Mesodermal cell (in vitro differentiated cells): ENCODE results near the gene RTL10.

Experiments
- H3K27ac ChIP-seq: 2 replicates; pipeline ENCODE4 v1.7.0; 2013; ENCODE audit warnings: mild to moderate bottlenecking, low read depth, low read length, moderate library complexity; ENCODE audit not compliant: severe bottlenecking
- H3K36me3 ChIP-seq: 2 replicates; pipeline ENCODE4 v1.7.1; 2013; ENCODE audit warnings: mild to moderate bottlenecking, low read length, moderate library complexity; ENCODE audit not compliant: control insufficient read depth, insufficient read depth
- H3K4me1 ChIP-seq: one replicate; pipeline ENCODE4 v1.7.1; 2013; ENCODE audit warnings: mild to moderate bottlenecking, low read length; ENCODE audit not compliant: insufficient read depth, control insufficient read depth, poor library complexity, severe bottlenecking
- H3K4me3 ChIP-seq: 2 replicates; pipeline ENCODE4 v1.7.0; 2013; ENCODE audit warnings: low read length, control low read depth, mild to moderate bottlenecking; ENCODE audit not compliant: insufficient read depth, poor library complexity, severe bottlenecking; ENCODE audit errors: extremely low read depth
- H3K9me3 ChIP-seq: 2 replicates; pipeline ENCODE4 v1.7.1; 2013; ENCODE audit warnings: mild to moderate bottlenecking, low read length, moderate library complexity; ENCODE audit not compliant: control insufficient read depth
- WGBS, 2 experiments: methylation state at CpG; one replicate each; pipeline ENCODE4 v1.1.5; 2013; ENCODE audit warnings: missing lambda C conversion rate in 2 of 2; ENCODE audit not compliant: insufficient coverage in 2 of 2; 5-methylcytosine and 5-hydroxymethylcytosine counted together

Gene RTL10

DNA sequence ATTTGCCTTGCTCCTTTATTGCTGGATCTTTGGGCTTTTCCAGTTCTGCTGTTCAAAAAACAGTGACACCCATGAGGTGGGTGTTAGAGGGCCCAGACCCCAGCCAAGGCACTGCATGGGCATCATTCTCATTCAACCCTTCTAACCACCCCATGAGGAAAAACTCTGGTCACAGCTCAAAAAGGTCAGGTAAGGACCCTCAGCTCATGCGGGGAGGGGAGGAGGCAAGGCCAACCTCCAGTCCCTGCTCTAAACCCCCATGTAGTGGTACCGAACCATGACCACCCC, 7.4 kb downstream of the RTL10 start:
- H3K36me3 ChIP-seq, result peaks cover 53% of the 10 kb centered on the region
- WGBS, 2 experiments, result 83 to 100% methylated on average over 1 of the region's 2 CpGs
- no peak overlapping the region for H3K27ac ChIP-seq
- peaks cover 34% of the 10 kb centered on the region for H3K4me1 ChIP-seq
- no peaks in the 10 kb centered on the region for H3K9me3 ChIP-seq
- no peak overlapping the region for H3K4me3 ChIP-seq

DNA sequence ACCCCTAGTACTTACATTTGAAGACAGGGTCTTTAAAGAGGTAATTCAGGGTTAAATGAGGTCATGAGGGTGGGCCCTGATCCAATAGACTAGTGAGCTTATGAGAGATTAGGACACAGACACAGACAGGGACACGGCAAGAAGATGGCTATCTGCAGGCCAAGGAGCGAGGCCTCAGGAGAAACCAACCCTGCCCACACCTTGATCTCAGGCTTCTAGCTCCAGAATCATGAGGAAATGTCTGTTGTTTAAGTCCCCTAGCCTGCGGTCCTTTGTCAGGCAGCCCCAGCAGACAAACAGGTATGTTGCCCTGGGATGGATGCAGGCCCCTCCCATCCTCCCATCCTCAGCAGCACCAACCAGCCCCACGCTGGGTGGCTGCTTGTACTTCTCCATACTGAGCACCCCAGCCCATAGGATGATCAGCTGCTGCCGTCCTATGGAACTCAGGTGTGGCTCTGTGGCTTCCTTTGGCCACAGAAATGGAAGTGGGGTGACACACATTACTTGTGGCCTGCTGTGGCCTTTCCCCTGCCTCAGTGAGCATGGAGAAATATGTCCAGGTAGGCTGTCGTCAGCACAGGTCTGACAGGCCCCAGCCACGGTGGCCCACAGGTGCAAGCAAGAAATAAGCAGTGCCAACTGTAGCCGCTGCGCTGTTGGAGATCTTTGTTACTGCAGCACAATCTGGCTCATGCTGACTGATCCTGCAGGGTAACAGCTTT, 7.9 kb downstream of the RTL10 start:
- H3K27ac ChIP-seq, result no peak overlapping the region
- WGBS, 2 experiments, result 95 to 98% methylated on average over 7 to 8 of the region's 9 CpGs
- peaks cover 29% of the 10 kb centered on the region for H3K4me1 ChIP-seq
- no peak overlapping the region for H3K4me3 ChIP-seq
- H3K36me3 ChIP-seq, result peaks cover 48% of the 10 kb centered on the region
- H3K9me3 ChIP-seq, result no peaks in the 10 kb centered on the region

DNA sequence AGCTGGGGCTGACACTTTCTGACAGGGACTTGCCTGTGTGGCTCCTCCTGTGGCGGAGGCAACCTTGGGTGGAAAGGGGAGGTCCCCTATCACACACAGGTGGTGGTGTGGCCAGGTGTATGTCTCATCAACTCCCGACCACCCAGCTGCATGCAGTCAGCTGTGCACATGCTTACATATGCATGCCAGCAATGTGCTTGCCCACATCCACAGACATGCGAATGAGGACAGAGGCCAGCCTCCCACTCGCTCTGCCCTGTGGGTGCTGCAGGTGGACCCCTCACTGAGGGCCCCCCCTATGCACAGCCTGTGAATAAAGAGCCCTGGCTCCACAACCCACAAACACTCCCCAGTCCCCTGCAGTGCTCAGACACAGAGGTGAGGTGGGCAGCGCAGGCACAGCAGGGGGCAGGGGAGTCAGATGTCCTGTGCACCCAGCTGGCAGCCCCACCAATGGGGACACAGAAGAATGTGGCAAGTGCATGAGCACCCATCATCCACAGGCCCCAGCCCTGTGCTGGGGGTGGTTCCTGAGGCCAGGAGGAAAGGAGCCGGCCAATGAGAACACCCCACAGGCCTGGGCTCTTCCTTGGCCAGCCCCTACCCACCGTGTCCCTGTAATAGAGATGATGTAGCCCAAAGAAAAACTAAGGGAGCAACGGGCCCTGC, 9.5 kb downstream of the RTL10 start:
- H3K27ac ChIP-seq, result no peak overlapping the region
- WGBS, 2 experiments, result 88 to 92% methylated on average over 3 to 8 of the region's 8 CpGs
- H3K4me1 ChIP-seq, result peaks cover 20% of the 10 kb centered on the region
- peaks cover 35% of the 10 kb centered on the region for H3K36me3 ChIP-seq
- H3K4me3 ChIP-seq, result no peak overlapping the region
- no peaks in the 10 kb centered on the region for H3K9me3 ChIP-seq

DNA sequence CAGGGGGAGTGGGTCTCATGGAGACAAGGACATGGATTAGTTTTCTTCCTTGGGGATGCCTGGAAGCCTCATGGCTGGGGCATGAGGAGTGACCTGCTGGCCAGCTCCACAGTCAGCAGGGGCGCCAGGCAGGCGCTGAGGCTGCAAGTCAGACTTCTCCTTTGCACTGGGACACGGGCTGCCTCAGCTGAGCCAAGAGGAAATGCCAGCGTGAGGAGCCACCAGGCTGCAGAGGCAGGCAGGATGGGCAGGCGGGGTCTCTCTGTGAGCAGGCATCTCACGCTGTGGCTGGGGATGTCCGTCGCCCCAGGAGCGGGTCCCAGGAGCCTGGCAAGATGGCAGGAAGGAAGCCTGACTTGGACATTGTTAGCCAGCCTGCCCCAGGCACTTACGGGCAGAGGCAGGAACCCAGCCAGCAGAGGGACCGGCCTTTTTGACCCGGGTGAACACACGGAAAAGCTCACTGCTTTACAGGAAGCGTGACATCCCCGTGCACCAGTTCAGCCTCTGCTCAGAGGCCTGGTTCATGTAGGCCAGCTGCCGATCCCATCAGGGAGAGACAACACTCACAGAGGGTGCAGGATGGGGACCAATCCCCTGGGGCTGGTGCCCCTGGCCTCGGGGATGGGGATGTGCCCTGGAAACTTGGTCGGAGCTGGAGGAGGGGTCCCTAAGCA, 10.2 kb downstream of the RTL10 start:
- Histone ChIP-seq H3K9me3 (no peaks in the 10 kb centered on the region), H3K36me3 (peaks cover 28% of the 10 kb centered on the region), H3K4me1 (peaks cover 13% of the 10 kb centered on the region), H3K27ac (no peak overlapping the region), H3K4me3 (no peak overlapping the region)
- WGBS, 2 experiments, result 92 to 93% methylated on average over 15 to 18 of the region's 18 CpGs

DNA sequence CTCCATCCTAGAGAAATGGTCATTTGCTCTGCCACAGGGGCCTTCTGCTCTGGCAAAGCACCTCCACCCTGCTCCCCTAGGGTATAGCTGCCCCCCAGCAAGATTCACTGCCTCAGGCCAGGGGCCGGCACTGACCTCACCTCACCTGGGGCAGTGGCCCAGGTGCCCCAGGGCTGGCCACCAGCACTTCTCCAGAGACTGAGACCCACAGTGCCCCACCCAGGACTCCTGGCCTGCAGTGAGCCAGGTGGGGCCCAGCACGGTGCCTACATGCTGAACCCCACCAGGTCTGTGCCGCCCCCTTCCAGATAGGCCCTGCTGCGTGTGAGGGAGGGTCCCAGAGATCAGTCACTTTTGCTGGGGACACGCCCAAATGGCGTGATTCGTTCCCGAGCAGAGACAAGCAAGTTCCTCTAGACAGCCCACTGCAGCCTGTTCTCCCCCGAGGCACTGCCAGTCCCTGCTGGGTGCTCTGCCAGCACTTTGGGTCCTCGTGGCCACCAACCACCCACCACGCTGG, 10.8 kb downstream of the RTL10 start:
- Histone ChIP-seq H3K9me3 (no peaks in the 10 kb centered on the region), H3K4me1 (peaks cover 9% of the 10 kb centered on the region), H3K27ac (no peak overlapping the region), H3K4me3 (no peak overlapping the region), H3K36me3 (peaks cover 22% of the 10 kb centered on the region)
- 92 to 95% methylated on average over 8 to 10 of the region's 11 CpGs for WGBS, 2 experiments

DNA sequence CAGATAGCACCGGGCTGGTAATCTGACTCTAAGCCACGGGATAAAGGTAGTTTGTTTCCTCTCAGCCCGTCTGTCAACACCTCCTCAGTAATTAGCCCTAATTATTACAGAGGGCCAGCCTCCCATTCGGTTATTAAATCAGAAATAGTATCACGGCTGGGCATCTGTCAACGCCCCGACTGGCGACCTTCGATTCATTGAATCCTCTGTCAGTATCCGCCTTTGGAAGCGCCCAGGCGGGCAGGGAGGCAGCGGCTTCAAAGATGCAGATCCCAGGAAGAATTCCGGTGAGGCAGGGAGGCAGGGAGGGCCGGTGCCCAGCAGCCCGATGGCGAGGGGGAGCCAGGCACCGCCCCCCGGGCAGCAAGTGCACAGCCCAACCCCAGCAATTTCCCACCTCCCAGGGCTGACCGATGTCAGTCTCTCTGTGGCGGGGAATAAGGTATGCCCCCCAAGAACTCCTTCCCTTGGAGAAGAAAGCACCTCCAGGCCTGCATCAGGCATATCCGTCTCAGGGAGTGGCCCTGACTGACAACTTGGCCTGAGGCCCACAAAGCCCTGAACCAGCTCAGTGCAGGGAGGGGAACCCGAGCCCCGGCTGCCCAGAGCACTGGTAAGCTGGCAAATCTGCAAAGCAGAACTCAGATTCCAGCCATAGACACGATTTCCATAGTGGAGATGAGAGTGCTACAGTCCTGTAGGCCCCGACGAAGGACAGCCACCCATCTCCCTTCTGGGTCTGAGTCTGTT, 11.4 kb downstream of the RTL10 start:
- H3K4me1 ChIP-seq, result peaks cover 6% of the 10 kb centered on the region
- no peak overlapping the region for H3K4me3 ChIP-seq
- peaks cover 16% of the 10 kb centered on the region for H3K36me3 ChIP-seq
- 89 to 90% methylated on average over 25 of the region's 27 CpGs for WGBS, 2 experiments
- H3K9me3 ChIP-seq, result no peaks in the 10 kb centered on the region
- no peak overlapping the region for H3K27ac ChIP-seq

DNA sequence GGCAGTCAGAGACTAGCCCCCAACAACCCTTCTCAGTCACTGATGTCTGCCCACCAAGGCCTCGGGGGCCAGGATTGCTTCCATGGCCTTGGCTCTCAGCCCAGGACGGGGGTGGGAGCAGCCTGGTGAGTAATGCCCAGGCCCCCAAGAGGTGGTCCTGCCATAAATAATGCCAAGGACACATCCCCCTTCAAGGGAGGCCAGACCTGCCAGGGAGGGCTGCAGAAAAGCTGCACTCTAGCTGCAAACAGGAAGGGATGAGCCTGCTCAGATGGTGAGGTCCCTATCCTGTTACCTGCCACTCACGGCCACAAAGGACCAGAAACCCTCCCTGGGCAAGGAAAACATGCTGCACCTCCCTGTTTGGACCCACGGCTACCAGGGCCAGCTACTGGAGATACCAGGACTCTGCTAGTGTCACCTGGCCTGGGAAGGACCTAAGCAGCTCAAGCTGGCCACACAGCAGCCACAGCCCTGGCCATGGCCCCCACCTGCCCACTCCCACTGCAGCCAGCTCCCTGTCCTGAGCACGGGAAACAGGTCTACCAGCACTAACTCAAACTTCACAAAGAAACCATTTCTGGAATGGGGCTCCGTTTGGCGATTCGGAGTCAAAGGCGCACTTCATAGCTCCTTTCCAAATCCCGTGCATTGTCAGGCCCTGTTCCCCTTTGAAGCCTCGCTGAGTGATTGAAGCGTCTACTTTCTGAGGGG, 12.1 kb downstream of the RTL10 start:
- no peak overlapping the region for H3K4me3 ChIP-seq
- H3K27ac ChIP-seq, result no peak overlapping the region
- H3K4me1 ChIP-seq, result peaks cover 6% of the 10 kb centered on the region
- no peaks in the 10 kb centered on the region for H3K9me3 ChIP-seq
- peaks cover 9% of the 10 kb centered on the region for H3K36me3 ChIP-seq
- WGBS, 2 experiments, result 86 to 95% methylated on average over 10 to 12 of the region's 12 CpGs

DNA sequence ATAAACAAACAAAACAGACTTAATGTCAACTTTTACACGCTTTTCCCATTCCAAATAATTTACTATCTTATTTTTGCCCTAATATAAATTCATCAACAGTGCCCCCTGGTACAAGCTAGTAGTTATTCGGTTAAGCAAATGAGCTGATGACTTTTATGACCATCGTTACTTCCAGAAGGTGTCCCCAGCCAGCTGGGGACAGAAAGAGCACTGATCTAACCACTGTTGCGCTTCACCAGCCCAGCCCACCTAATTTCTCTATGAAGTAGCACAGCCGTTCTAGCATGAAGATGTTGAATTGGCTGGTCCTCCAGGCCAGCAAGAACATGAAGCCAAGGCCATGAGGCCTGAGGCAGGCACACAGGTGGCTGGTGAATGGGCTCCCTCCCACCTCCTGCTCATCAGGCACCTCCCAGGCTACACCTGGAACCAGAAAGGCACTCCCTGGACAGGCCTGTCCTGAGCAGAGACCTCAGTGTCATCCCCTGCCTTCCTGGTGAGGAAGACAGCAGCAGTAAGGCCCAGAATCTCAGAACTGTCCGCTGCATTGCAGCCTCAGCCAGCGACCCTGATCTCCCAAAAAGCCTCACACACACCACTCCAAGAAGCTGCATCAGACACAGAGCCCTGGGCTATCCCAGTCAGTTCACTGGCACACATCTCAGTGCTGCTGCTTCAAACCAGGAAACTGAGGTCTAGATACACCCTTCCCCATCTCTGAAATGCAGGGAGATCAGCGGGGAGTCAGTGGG, 12.9 kb downstream of the RTL10 start:
- Histone ChIP-seq H3K9me3 (no peaks in the 10 kb centered on the region), H3K4me1 (peaks cover 6% of the 10 kb centered on the region), H3K4me3 (no peak overlapping the region), H3K27ac (no peak overlapping the region), H3K36me3 (peaks cover 1% of the 10 kb centered on the region)
- 94 to 95% methylated on average over 7 to 8 of the region's 8 CpGs for WGBS, 2 experiments

DNA sequence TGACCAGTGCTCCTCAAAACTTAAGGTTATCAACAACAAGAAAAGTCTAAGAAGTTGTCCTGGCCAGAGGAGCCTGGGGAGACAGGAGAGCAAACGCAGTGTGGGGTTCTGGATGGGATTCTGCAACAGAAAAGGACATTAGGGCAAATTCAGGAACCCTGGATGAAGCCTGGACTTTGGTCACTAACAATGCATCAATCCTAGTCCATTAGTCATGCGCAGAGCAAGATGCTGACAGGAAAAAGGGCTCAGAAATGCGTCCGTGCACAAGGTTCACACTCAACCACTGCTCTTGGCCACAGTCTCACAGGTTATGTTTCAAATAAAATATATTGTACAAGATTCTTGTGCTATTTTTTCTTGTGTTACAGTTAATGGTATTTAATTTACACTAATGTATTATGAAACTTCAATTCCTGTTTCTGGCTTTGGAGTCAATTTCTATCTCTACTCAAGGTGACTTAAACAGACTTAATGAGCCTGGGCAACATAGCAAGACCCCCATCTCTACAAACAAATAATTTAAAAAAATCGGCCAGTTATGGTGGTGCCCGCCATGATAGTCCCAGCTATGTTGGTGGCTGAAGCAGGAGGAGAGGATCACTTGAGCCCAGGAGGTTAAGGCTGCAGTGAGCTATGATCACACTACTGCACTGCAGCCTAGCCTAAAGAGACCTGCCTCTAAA, 13.6 kb downstream of the RTL10 start:
- Histone ChIP-seq H3K27ac (no peak overlapping the region), H3K36me3 (no peaks in the 10 kb centered on the region), H3K4me3 (no peak overlapping the region), H3K9me3 (no peaks in the 10 kb centered on the region), H3K4me1 (peaks cover 6% of the 10 kb centered on the region)
- 75 to 78% methylated on average over 1 to 2 of the region's 6 CpGs for WGBS, 2 experiments
